CD14-positive monocyte (primary cell): ENCODE results near the gene COL4A2. TPM values are rescaled to one million over a fixed set of nuclear protein-coding genes. Genes with fewer than 3 reads are reported as not detected.

Source experiments
- DNase-seq, 3 donors: peaks; one replicate each; pipeline ENCODE4 v3.0.0-alpha.2; 2011 to 2022
- H2AFZ ChIP-seq: 2 replicates; pipeline ENCODE4 v1.6.0; 2012; ENCODE audit warnings: mild to moderate bottlenecking, low read depth, low read length, inconsistent platforms; ENCODE audit not compliant: insufficient read depth, poor library complexity, severe bottlenecking
- H3K27ac ChIP-seq, 2 donors: 1 replicate in 1 of 2; 2 replicates in 1 of 2; pipeline ENCODE4 v1.5.1; 2012 to 2013; ENCODE audit warnings: low read length in 2 of 2, control low read depth in 1 of 2, inconsistent platforms in 1 of 2, low read depth in 1 of 2, mild to moderate bottlenecking in 1 of 2
- H3K27me3 ChIP-seq, 2 donors: one replicate each; pipeline versions ENCODE4 v1.6.0 to v1.6.1; 2011 to 2013; ENCODE audit warnings: low read length in 2 of 2; ENCODE audit not compliant: control insufficient read depth in 2 of 2, insufficient read depth in 2 of 2
- H3K36me3 ChIP-seq, 2 donors: replicated peaks in 1 of 2; 1 replicate in 1 of 2; 2 replicates in 1 of 2; pipeline versions ENCODE4 v1.5.1 to v1.6.1; 2012 to 2013; ENCODE audit warnings: low read length in 2 of 2, control low read depth in 1 of 2, inconsistent platforms in 1 of 2, mild to moderate bottlenecking in 1 of 2; ENCODE audit not compliant: insufficient read depth in 2 of 2, control insufficient read depth in 1 of 2
- H3K4me1 ChIP-seq, 2 donors: 1 replicate in 1 of 2; 2 replicates in 1 of 2; pipeline versions ENCODE4 v1.5.1 to v1.6.1; 2012 to 2013; ENCODE audit warnings: low read length in 2 of 2, control low read depth in 1 of 2, inconsistent platforms in 1 of 2, mild to moderate bottlenecking in 1 of 2, moderate library complexity in 1 of 2; ENCODE audit not compliant: insufficient read depth in 2 of 2, control insufficient read depth in 1 of 2
- H3K4me2 ChIP-seq: replicated peaks from 2 replicates; pipeline ENCODE3; 2012; ENCODE audit warnings: low read length, moderate library complexity, mild to moderate bottlenecking; ENCODE audit not compliant: poor library complexity, severe bottlenecking; ENCODE audit errors: extremely low read depth
- H3K4me3 ChIP-seq, 3 experiments: fragments of 200-600 bp in 1 of 3; sonication (generic) in 1 of 3; replicated peaks in 1 of 3; 1 replicate in 2 of 3; 2 replicates in 1 of 3; pipeline ENCODE4 v1.5.1; 2011 to 2013; ENCODE audit warnings: low read length in 3 of 3, mild to moderate bottlenecking in 3 of 3, control low read depth in 2 of 3, low read depth in 2 of 3, inconsistent platforms in 1 of 3, moderate library complexity in 1 of 3
- H3K79me2 ChIP-seq: 2 replicates; pipeline ENCODE4 v1.6.0; 2012; ENCODE audit warnings: mild to moderate bottlenecking, control low read depth, inconsistent platforms, low read length, moderate library complexity; ENCODE audit not compliant: insufficient read depth
- H3K9ac ChIP-seq: 2 replicates; pipeline ENCODE4 v1.6.0; 2017; ENCODE audit warnings: low read length, mild to moderate bottlenecking; ENCODE audit not compliant: insufficient read depth, poor library complexity, severe bottlenecking
- H3K9me3 ChIP-seq, 2 donors: replicated peaks in 1 of 2; 1 replicate in 1 of 2; 2 replicates in 1 of 2; pipeline versions ENCODE4 v1.5.1 to v1.6.1; 2012 to 2013; ENCODE audit warnings: low read length in 2 of 2, control low read depth in 1 of 2; ENCODE audit not compliant: control insufficient read depth in 1 of 2, insufficient read depth in 1 of 2
- H4K20me1 ChIP-seq: 2 replicates; pipeline ENCODE4 v1.6.0; 2012; ENCODE audit warnings: mild to moderate bottlenecking, low read length, control low read depth, moderate library complexity; ENCODE audit not compliant: insufficient read depth
- H3K27ac Mint-ChIP-seq, 7 donors: one replicate each; pipeline ENCODE4 v1.8.0; 2020; ENCODE audit warnings: mild to moderate bottlenecking in 7 of 7, mixed read lengths in 7 of 7, moderate library complexity in 6 of 7, inconsistent platforms in 2 of 7
- H3K27me3 Mint-ChIP-seq, 3 donors: one replicate each; pipeline ENCODE4 v1.8.0; 2021 to 2022; ENCODE audit warnings: low read depth in 3 of 3, mild to moderate bottlenecking in 3 of 3, mixed read lengths in 3 of 3, moderate library complexity in 3 of 3, inconsistent platforms in 1 of 3
- H3K36me3 Mint-ChIP-seq, 2 donors: one replicate each; pipeline ENCODE4 v1.8.0; 2020; ENCODE audit warnings: mixed read lengths in 2 of 2, inconsistent platforms in 1 of 2, mild to moderate bottlenecking in 1 of 2
- H3K4me1 Mint-ChIP-seq: one replicate; pipeline ENCODE4 v1.8.0; 2020; ENCODE audit warnings: mild to moderate bottlenecking, mixed read lengths
- H3K4me3 Mint-ChIP-seq, 2 donors: one replicate each; pipeline ENCODE4 v1.8.0; 2020; ENCODE audit warnings: mild to moderate bottlenecking in 2 of 2, mixed read lengths in 2 of 2, moderate library complexity in 1 of 2
- H3K9me3 Mint-ChIP-seq, 7 donors: one replicate each; pipeline ENCODE4 v1.8.0; 2020 to 2022; ENCODE audit warnings: mixed read lengths in 7 of 7, mild to moderate bottlenecking in 6 of 7, moderate library complexity in 6 of 7, inconsistent platforms in 2 of 7
- CTCF ChIP-seq: fragments of 200-600 bp; IDR thresholded peaks from one replicate; pipeline ENCODE4 v1.8.0; 2022; ENCODE audit warnings: antibody characterized with exemption, mild to moderate bottlenecking
- WGBS: methylation state at CpG from one replicate; pipeline ENCODE4 v1.1.5; 2013; ENCODE audit warnings: missing lambda C conversion rate; ENCODE audit not compliant: insufficient coverage; 5-methylcytosine and 5-hydroxymethylcytosine counted together
- intact Hi-C, 2 donors: fragments of 100-400 bp; cut with micrococcal nuclease; formaldehyde crosslinking; loops; one replicate each; pipeline versions ENCODE4 v1.15.0 to v1.15.1; 2023
- polyA plus RNA-seq, 3 donors: library from polyadenylated mRNA; depleted of rRNA in 1 of 3; unstranded in 2 of 3; stranded (reverse) in 1 of 3; fragments of 300-500 nt in 2 of 3; fragments of >200 nt in 1 of 3; fragmentation: Illumina TruSeq in 2 of 3; gene quantifications; 1 replicate in 2 of 3; 2 replicates in 1 of 3; pipeline ENCODE4 v1.2.3, GENCODE V29; 2012 to 2021

Gene COL4A2
- polyA plus RNA-seq, 3 donors: not detected

- Histone ChIP-seq H3K79me2 (no peaks in the 10 kb centered on the region), H3K9ac (no peak overlapping the region), H3K27me3 (peaks cover 2 to 4% of the 10 kb centered on the region in 2 donors), H3K9me3 (no peaks in the 10 kb centered on the region), H3K27ac (no peak overlapping the region), H4K20me1 (no peaks in the 10 kb centered on the region), H3K4me1 (no peaks in the 10 kb centered on the region), H2AFZ (no peak overlapping the region), H3K36me3 (no peaks in the 10 kb centered on the region), H3K4me3 (no peak overlapping the region), H3K4me2 (no peak overlapping the region)
- peaks cover 0 to 4% (median 0%) of the 10 kb centered on the region in 7 donors for H3K9me3 Mint-ChIP-seq
- WGBS: no CpG with 5 or more reads among the region's 2 CpGs
- no peaks in the 10 kb centered on the region for H3K36me3 Mint-ChIP-seq
- no peaks in the 10 kb centered on the region for H3K4me1 Mint-ChIP-seq
- H3K27me3 Mint-ChIP-seq: peaks cover 6 to 10% (median 10%) of the 10 kb centered on the region in 3 donors
- DNase-seq: no peak
- no peak overlapping the region for H3K4me3 Mint-ChIP-seq
- no peak overlapping the region for H3K27ac Mint-ChIP-seq
- intact Hi-C loops: no loop called here
- TF ChIP-seq CTCF: no peak
Observed at GRCh38 chr13:110368408-110368807, 61.3 kb downstream of the COL4A2 start.

DNA sequence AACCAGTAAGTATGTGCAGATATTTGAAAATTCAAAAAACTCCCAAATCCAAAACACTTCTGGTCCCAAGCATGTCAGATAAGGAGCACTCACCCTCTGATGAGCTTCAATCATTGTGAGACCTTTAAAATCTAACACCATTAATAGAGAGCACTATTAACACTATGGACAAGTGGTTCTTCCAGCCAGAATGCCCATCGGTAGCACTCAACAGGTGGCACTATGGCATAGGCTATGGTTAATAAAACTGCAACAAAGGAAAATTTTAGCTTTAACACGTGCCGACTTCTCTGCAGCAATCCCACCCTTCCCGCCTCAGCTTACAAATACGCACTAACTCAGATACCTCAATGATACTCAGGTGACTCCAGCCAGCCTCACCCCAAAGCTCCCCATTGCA lies 62.3 kb downstream of the COL4A2 start:
- Histone ChIP-seq H3K9ac (no peak overlapping the region), H2AFZ (no peak overlapping the region), H3K27ac (no peak overlapping the region), H3K4me2 (no peak overlapping the region), H4K20me1 (no peaks in the 10 kb centered on the region), H3K4me1 (no peaks in the 10 kb centered on the region), H3K36me3 (no peaks in the 10 kb centered on the region), H3K9me3 (no peaks in the 10 kb centered on the region), H3K4me3 (no peak overlapping the region), H3K79me2 (no peaks in the 10 kb centered on the region), H3K27me3 (peaks cover 4 to 7% of the 10 kb centered on the region in 2 donors)
- DNase-seq: no peak
- H3K27me3 Mint-ChIP-seq: peaks cover 6 to 13% (median 13%) of the 10 kb centered on the region in 3 donors
- H3K27ac Mint-ChIP-seq: no peak overlapping the region
- peaks cover 0 to 4% (median 0%) of the 10 kb centered on the region in 7 donors for H3K9me3 Mint-ChIP-seq
- no peak overlapping the region for H3K4me3 Mint-ChIP-seq
- WGBS: 91% methylated on average over 4 of the region's 5 CpGs
- intact Hi-C loops: no loop called here
- H3K36me3 Mint-ChIP-seq: no peaks in the 10 kb centered on the region
- TF ChIP-seq CTCF: no peak
- no peaks in the 10 kb centered on the region for H3K4me1 Mint-ChIP-seq
